Fibroblast of lung (primary cell): Measurements from ENCODE around the gene KLF8.

Source experiments
- CTCF ChIP-seq, 2 donors: IDR thresholded peaks in 1 of 2; conservative IDR thresholded peaks in 1 of 2; 1 replicate in 1 of 2; 2 replicates in 1 of 2; pipeline ENCODE4 v1.5.1; 2011 to 2012; ENCODE audit warnings: low read length in 2 of 2, control low read depth in 1 of 2, inconsistent platforms in 1 of 2, low read depth in 1 of 2, mild to moderate bottlenecking in 1 of 2
- EZH2 ChIP-seq: IDR thresholded peaks from 2 replicates; pipeline ENCODE4 v1.5.1; 2012; ENCODE audit warnings: low read length, control low read depth, mild to moderate bottlenecking; ENCODE audit errors: missing control alignments

GRCh38 chrX:56308726-56309125 is 76.6 kb downstream of the KLF8 start:
- no peak for TF ChIP-seq CTCF (conservative IDR thresholded peaks at IDR 0.05 in 1 of 2, IDR thresholded peaks at IDR 0.05 in 1 of 2; ENCODE audit: low read depth in 1 of 2, low read length in 2 of 2)
- TF ChIP-seq EZH2 = no peak
